HG03565 (cell line): ENCODE data around the gene PDIA5.
A peak's percentile ranks its signal among the peaks of the same experiment; 100 is the strongest.

Source experiments
- ATAC-seq: cut with Tn5 transposase; IDR thresholded peaks from one replicate; pipeline ENCODE4 v1.9.1; 2021; ENCODE audit warnings: mild to moderate bottlenecking, moderate library complexity; ENCODE audit not compliant: unreplicated experiment

PDIA5 gene

DNA sequence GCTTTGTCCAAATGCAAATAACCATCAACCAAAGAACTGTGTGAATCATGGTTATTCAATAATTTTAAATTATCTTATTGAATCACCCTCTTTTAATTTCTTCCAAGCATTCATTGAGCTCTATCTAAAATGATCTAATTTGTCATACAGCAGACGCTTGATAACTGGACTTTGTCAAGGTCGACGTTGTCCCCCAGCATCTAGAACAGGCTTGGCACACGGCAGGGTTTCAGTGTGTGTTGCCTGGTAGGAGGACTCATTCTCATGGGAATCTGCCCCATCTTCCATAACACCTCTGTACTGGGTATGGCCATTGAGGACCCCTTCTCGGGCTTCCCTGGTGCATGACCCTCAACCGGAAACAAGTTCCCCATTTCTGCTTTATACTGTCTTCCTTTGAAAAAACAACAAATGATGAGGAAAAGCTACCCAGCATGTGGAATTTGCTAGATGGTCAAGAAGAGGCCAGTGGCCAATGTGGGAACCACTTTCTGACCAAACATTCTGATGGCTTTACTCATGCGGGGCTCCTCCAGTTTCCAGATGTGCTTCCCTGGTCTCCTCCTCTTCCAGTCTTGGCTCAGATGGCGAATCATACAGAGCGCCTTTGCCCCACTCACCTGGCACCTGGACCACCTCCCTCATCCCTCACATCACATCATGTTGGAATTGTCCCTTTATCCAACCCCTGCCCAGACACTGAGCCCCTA lies 93.3 kb downstream of the PDIA5 start:
- ATAC-seq = no peak

DNA sequence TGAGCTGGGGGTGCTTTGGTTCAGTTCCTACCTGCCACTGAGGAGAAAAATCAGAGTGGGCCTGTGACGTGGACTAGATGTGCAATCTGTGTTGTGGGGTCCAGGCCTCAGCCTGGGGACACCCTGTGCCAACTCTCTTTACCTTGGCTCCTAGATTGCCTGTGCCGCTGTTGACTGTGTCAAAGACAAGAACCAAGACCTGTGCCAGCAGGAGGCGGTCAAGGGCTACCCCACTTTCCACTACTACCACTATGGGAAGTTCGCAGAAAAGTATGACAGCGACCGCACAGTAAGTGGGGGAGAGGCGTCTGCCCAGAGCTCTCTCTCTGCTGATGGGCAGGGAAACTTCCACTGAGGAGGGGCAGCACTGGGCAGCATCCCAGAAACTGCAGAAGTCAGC lies 94.3 kb downstream of the PDIA5 start:
- no peak for ATAC-seq

DNA sequence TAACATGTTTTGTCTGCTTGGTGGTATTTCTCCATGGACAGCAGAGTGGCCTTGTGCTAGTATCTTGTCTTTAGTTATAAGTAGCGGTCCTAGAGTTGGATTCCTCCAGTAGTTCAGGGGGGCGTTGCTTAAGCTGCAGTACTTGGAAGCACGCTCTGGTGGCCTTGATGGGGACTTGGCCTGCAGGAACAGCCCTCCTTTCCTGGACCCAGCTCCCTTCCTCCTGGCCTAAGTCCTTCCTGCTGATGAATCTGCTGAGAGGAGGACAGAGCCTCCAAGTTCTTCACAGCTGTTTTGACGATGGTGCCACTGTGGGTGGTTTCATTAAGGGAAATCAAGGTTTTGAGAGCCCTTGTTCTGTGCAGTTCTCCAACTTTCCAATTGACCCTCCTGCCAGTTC lies 96.3 kb downstream of the PDIA5 start:
- ATAC-seq = no peak

DNA sequence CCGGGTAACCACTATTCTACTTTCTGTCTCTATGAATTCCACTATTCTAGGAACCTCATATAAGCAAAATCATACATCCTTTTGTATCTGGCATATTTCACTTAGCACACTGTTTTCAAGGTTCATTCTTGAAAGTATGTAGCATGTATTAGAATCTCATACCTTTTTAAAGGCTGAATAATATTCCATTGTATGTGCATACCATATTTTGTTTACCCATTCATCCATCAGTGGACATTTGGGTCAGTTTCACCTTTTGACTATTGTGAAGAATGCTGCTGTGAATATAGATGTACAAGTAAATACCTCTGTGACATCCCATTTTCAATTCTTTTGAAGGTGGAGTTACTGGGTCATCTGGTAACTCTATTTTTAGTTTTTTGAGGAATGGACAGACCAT lies 98.3 kb downstream of the PDIA5 start:
- ATAC-seq = no peak

DNA sequence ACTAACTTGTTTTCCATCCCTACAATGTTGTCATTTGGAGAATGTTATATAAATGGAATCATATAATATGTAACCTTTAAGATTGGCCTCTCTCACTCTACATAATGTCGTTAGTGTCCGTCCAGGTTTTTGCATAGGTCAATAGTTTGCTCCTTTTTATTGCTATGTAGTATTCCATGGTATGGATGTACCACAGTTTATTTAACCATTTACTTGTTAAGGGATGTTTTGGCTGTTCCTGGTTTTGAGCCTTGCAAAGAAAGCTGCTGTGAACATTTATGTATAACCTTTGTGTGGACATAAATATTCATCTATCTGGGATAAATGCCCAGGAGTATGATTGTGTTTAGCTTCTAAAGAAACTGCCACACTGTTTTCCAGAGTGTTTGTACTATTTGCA lies 100.9 kb downstream of the PDIA5 start:
- no peak for ATAC-seq

DNA sequence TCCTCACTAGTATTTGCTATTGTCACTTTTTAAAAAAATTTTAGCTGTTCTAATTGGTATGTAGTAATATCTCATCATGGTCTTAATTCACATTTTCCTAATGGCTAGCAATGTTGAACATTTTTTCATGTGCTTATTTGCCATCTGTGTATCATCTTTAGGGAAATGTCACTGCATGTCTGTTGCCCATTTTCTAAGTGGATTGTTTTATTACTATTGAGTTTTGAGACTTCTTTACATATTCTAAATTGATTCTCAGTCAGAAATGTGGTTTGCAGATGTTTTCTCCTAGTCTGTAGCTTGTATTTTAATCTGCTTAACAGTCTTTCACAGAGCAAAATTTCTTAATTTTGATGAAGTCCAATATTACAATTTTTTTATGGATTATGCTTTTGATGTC lies 101.3 kb downstream of the PDIA5 start:
- no peak for ATAC-seq

DNA sequence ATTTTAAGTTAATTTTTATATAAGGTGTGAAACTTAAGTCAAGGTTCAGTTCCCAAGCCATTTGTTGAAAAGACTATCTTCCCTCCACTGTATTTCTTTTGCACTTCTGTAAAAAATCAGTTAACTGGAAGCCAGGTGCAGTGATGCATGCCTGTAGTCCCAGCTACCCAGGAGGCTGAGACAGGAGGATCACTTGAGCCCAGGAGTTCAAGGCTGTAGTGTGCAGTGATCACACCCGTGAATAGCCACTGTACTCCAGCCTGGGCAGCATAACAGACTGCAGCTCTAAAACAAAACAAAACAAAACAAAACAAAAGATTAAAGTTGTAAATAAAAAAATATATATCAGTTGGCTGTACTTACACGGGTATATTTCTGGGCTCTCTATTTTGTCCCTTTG lies 101.8 kb downstream of the PDIA5 start:
- no peak for ATAC-seq

DNA sequence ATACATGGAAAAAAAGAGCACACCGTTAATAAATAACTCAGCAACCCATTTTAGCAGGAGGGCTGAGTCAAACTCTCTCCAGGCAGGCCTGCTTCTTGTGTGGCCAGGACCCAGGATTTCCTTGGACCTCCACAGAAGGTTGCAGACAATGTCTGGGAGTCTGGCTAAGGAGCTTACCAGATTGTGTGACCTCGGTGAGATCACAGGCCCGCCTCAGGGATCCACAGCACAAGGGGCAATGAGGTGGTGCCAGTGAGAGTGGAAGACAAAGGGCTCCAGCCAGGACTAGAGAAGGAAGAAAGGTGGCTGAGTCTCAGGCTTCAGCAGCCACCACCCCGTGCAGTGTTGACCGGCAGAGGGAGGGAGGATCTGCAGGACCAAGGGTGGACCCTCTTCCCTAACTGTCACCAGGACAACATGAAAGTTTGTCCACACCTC lies 102.7 kb downstream of the PDIA5 start:
- no peak for ATAC-seq

DNA sequence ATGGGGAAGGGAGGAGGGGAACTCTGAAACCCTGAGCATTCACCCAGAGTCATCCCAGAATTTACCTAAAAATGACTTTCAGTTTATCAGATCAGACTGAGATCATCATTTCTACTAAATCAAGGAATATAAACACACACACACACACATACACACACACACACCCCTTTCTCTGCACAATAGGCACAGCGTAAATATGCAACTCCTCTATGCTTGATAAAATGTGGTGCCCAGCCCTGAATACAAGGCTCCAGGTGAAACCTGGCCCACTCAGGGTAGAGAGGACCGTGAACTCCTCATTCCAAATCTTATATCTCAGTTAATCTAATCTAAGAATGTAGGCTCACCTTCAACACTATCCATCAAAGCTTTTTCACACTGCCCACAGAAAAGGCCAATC lies 103.1 kb downstream of the PDIA5 start:
- ATAC-seq = no peak

DNA sequence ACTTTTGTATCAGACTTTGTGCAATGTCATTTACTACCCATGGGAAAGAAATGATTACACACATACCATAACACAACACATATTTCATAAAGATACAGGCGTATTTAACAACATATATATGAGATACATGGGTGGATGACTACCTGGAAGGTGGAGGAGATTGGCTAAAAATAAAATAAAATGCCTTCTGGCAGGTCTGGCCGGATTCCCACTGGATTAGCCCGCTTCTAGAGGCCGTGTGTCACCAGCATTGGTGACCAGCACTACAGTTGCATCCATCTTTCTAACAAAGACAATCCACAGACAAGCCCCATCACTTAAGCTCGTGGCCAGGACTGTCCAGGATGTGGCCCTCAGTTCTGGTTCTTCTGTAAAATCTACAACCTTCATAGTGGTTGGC lies 114.0 kb downstream of the PDIA5 start:
- ATAC-seq = no peak

DNA sequence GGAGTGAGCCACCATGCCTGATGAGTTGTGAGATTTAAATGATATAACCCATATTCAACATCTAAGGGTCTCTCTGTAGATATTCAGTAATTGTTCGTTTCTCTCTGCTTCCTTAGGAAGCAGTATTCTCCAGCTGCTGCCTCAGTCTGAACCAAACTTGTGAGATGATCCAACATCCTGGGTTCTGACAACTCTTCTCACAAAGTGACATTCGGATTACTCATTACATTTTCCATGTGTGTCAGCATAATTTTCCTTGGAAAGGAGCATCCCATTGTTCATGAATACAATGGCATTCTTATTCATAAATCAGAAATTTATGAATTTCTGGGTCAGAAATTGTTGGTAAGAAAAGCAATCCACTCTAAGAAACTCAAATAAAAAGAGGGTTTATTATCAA lies 119.9 kb downstream of the PDIA5 start:
- no peak for ATAC-seq

DNA sequence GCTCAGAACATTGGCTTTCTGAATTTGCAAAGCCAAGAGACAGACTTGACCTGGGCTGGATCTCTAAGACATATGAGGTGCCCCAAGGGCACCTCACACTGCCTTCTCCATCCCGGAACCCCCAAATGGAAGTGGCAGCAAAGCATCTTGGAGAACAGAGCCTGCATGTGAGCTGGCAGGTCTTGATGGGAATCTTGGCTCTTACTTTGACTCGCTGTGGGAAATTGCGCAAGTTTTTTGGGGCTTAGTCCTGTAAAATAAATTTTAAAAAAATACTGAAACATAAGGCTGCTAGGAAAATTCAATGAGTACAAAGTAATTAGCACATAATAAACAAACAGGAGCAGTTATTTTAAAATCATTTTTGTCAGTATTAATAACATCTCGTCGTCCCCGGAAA lies 121.2 kb downstream of the PDIA5 start:
- no peak for ATAC-seq

DNA sequence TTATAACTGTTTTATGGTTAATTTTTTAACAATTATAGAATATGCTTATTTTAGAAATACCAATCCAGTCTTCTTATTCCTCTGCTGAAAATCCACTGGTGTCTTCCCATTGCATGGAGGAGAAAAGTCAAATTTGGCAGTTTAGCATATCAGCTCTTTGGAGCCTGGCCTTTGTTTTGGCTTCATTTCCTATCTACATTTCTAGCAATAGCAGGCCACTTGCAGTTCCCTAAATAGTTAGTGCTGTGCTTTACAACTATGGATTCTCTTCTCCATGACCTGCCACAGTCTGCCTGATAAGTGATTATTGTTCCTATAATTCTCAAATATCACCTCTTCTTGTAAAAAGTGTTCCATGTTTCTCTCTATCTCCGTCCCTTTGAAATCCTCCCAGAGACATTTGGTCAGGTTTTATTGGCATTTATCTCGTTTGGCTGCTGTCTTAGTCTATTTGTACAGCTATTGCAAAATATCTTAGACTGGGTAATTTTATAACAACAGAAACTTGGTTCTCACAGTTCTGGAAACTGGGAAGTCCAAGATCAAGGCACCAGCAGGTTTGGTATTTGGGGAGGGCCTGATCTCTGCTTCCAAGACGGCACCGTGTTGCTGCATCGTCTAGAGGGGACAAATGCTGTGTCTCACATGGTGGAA lies 126.8 kb downstream of the PDIA5 start:
- ATAC-seq = no peak

DNA sequence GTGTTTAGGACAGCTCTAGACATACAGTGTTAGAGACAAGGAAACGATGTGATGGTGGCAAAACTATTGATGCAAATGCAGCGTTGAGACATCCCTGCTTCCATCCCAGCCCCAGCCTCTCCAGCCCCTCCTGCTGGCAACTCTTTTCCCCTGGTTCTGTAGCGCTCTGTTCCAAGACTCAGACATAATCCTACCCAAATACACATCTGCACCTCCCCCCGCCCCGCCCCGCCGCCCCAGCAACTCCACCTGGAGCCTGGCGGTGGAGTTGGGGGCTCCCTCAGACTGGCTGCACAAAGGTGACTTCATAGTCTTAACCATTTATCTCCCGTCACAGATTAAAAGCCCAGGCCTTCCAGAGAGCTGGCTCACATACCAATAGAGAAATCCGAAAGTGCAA lies 127.7 kb downstream of the PDIA5 start:
- ATAC-seq = no peak

DNA sequence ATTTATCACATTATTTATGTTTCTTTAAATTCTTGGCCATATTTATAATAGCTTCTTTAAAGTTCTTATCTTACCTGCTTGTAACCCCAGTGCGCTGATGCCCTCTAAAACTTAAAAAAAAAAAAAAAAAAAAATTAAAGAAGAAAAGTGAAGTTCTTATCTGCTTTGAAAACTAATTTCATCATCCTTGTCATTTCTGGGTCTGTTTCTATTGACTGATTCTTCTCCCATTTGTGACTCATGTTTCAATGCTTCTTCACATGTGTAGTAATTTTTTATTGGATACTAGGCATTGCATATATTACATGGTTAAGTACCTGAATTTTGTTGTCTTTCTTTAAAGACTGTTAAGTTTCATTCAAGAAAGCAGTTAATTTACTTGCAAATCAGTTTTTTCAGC lies 131.5 kb downstream of the PDIA5 start:
- ATAC-seq = no peak

DNA sequence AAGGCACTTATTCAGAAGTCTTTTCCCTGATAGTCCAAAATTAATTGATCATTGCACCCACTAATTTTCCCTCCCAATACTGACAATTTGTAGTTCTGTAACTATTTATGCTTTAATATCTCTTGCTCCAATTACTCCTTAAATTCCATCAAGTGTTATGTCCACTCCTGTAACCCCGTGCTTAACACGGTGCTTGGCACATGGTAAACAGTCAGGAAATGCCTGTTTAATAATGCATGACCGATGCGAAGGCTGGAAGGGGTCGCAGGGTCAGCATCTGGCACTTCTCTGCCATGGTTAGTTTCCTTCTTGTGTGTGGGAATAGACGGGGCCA lies 134.4 kb downstream of the PDIA5 start:
- ATAC-seq = no peak

DNA sequence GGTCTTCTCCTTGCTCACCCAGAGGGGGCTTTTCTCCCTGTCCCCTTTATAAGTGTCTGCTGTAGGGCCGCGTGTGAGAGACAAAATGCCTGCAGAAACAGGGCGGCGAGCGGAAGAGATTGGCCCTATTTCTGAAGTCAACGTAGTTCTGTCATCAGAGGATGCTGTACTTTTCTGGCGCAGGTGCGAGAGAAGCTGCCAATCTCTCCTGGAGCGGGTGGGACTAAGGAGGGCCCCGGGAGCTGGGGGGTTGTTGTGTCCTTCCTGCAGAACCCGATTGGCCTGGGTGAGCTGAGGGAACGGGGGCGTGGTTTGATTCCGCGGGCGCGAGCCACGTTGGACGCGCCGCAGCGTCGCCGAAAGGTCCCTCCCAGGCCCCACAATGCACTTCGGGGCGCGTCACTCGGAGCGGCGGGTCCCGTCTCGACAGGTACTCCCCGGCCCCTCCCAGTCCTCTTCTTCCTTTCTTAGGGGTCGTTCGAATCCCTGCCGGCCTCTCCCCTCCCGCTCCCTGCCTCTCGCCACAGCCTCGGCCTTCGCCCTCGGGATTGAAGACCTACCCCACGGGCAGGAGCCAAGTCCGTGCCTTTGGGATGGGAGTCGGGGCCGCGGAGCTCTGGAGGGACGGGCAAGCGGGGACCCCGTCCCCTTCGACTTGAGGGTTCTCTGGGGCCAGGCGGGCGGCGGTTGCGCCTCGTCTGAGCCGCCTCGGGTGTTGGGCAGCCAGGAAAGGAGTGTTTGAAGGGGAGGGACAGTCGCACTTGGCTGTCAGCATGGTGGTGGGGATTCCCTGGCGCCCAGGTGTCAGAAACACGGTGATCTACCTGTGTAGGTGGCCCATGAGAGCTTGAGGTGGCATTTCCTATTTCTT lies 135.0 kb downstream of the PDIA5 start, which contains the start of gene SEC22A:
Gene SEC22A (plus strand): TSS at position 387 of the 871 bp plus-strand sequence. CDS start 7,275 bp downstream, outside the sequence.
- ATAC-seq = peak; percentile 90

DNA sequence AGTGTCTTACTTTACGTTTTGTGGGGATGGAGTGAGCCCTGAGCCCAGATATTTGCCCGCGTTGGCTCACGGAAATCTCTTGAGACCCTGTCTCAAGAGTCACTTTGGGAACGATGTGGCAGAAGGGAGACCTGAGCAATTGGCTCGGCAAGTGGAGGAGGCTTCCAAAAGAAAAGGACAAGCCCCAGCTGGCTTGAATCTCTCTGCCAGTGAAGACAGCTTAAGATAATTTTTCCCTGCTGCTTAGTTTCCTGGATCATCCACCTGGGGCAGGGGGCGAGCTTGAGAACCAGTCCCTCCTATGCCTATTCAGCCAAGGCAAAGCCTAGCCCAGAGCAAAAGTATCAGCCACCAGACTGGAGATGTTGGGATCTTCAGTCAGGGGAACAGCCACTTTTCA lies 135.6 kb downstream of the PDIA5 start:
- ATAC-seq = no peak
